H1 (cell line): ENCODE data around the gene CYB561D2. TPM values are rescaled to one million over a fixed set of nuclear protein-coding genes. Genes with fewer than 3 reads are reported as not detected.

ENCODE experiments used
- ASH2L ChIP-seq: fragments of 200-600, 300-600 bp; sonication (generic); IDR thresholded peaks from one replicate; pipeline ENCODE4 v1.7.1; 2017; ENCODE audit warnings: low read length
- CREB1 ChIP-seq: IDR thresholded peaks from 2 replicates; pipeline ENCODE4 v1.6.1; 2012; ENCODE audit warnings: inconsistent platforms
- CTBP2 ChIP-seq: IDR thresholded peaks from 2 replicates; pipeline ENCODE4 v1.7.0; 2011; ENCODE audit warnings: borderline replicate concordance, mild to moderate bottlenecking, moderate library complexity, mixed read lengths, low read length; ENCODE audit not compliant: insufficient read depth, insufficient read length
- FOSL1 ChIP-seq: IDR thresholded peaks from 2 replicates; pipeline ENCODE4 v1.6.1; 2011; ENCODE audit warnings: mild to moderate bottlenecking, low read depth, low read length, moderate library complexity; ENCODE audit not compliant: insufficient read depth
- GABPA ChIP-seq: IDR thresholded peaks from 2 replicates; pipeline ENCODE4 v1.6.1; 2011; ENCODE audit warnings: mild to moderate bottlenecking, low read length, moderate library complexity, borderline replicate concordance; ENCODE audit not compliant: insufficient read depth
- JUND ChIP-seq: IDR thresholded peaks from 2 replicates; pipeline ENCODE4 v1.6.1; 2011; ENCODE audit warnings: mild to moderate bottlenecking, improper control_type of control experiment, low read length
- KDM1A ChIP-seq: fragments of 200-600, 300-600 bp; sonication (generic); IDR thresholded peaks from 2 replicates; pipeline ENCODE4 v1.7.1; 2016; ENCODE audit warnings: mild to moderate bottlenecking, low read length, borderline replicate concordance
- MAFK ChIP-seq: IDR thresholded peaks from 2 replicates; pipeline ENCODE4 v1.6.1; 2012; ENCODE audit warnings: low read depth, mild to moderate bottlenecking, improper control_type of control experiment, low read length
- NRF1 ChIP-seq: IDR thresholded peaks from 2 replicates; pipeline ENCODE4 v1.6.1; 2011; ENCODE audit warnings: mild to moderate bottlenecking, low read depth, low read length, improper control_type of control experiment
- RFX5 ChIP-seq: IDR thresholded peaks from 2 replicates; pipeline ENCODE4 v1.6.1; 2011; ENCODE audit warnings: low read depth, low read length, improper control_type of control experiment, borderline replicate concordance
- SIN3A ChIP-seq, 2 experiments: IDR thresholded peaks in 1 of 2; conservative IDR thresholded peaks in 1 of 2; 2 replicates each; pipeline ENCODE4 v1.6.1; 2011 to 2012; ENCODE audit warnings: low read length in 2 of 2, improper control_type of control experiment in 1 of 2, low read depth in 1 of 2, mild to moderate bottlenecking in 1 of 2
- SP1 ChIP-seq: IDR thresholded peaks from 2 replicates; pipeline ENCODE4 v1.6.1; 2011; ENCODE audit warnings: low read depth, low read length
- TAF1 ChIP-seq: IDR thresholded peaks from 2 replicates; pipeline ENCODE4 v1.6.1; 2011; ENCODE audit warnings: mild to moderate bottlenecking, low read depth, low read length
- polyA plus RNA-seq, 7 experiments: library from polyadenylated mRNA; depleted of rRNA in 3 of 7; stranded (reverse) in 5 of 7; unstranded in 2 of 7; fragments of >200 nt in 5 of 7; fragments of 200-250 nt in 2 of 7; gene quantifications; 1 replicate in 5 of 7; 2 replicates in 1 of 7; 4 replicates in 1 of 7; pipeline versions ENCODE4 v1.2.1 to v1.2.3, GENCODE V29; 2011 to 2013; ENCODE audit warnings: missing spikeins in 2 of 7, mixed read lengths in 2 of 7
- total RNA-seq: library from RNA; stranded (reverse); fragmentation: NEBNext Ultra II Directional; extraction: Animal tissue kit (Norgen Biotek cat#: 25700); gene quantifications from 2 replicates; pipeline ENCODE4 v1.2.1, GENCODE V29; 2021
- TF ChIP-seq, protein P1 (sequence below): IDR thresholded peaks from 2 replicates; pipeline ENCODE4 v1.6.1; 2012; ENCODE audit warnings: low read length, inconsistent platforms

Gene CYB561D2
- total and polyA plus RNA-seq, 2 of the 8 experiments (the other 6 are each of a cell fraction or from before 2014, with no cell fraction given): 9.8 to 34.0 TPM

GRCh38 chr3:50358911-50359759 lies 8.5 kb downstream of the CYB561D2 start, which contains the start of gene TMEM115 (continued):
- TF ChIP-seq, protein P1, sequence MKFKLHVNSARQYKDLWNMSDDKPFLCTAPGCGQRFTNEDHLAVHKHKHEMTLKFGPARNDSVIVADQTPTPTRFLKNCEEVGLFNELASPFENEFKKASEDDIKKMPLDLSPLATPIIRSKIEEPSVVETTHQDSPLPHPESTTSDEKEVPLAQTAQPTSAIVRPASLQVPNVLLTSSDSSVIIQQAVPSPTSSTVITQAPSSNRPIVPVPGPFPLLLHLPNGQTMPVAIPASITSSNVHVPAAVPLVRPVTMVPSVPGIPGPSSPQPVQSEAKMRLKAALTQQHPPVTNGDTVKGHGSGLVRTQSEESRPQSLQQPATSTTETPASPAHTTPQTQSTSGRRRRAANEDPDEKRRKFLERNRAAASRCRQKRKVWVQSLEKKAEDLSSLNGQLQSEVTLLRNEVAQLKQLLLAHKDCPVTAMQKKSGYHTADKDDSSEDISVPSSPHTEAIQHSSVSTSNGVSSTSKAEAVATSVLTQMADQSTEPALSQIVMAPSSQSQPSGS: no peak
- no peak for TF ChIP-seq KDM1A
- TF ChIP-seq FOSL1: no peak
- TF ChIP-seq TAF1: peak; percentile 72
- TF ChIP-seq ASH2L: peak; percentile 63
- no peak for TF ChIP-seq MAFK
- peak in 1 of 2 experiments; percentile 97; a peak in 2 of 4 replicates for TF ChIP-seq SIN3A (conservative IDR thresholded peaks at IDR 0.05 in 1 of 2, IDR thresholded peaks at IDR 0.05 in 1 of 2; ENCODE audit: low read depth in 1 of 2, low read length in 2 of 2)
- TF ChIP-seq NRF1: peak; percentile 78
- no peak for TF ChIP-seq SP1
- no peak for TF ChIP-seq RFX5
- TF ChIP-seq CTBP2: no peak
- TF ChIP-seq GABPA: peak; percentile 70; the same call in 1 of the 2 replicates
- no peak for TF ChIP-seq JUND
- TF ChIP-seq CREB1: peak; percentile 84
